ENCODE measurements around the gene UROS. TPM values are rescaled to one million over a fixed set of nuclear protein-coding genes. Genes with fewer than 3 reads are reported as not detected.

UROS gene
- total and polyA plus RNA-seq, 2 of the 4 experiments (the other 2 are of a cell fraction): 48.7 to 56.5 TPM

- Histone ChIP-seq H3K79me1 (ENCODE audit: low read depth in 1 of 2, low read length in 2 of 2) (no peaks in the 10 kb centered on the region; a peak in 1 of 4 replicates), H4K91ac (ENCODE audit: insufficient read depth, low read depth, low read length) (no peak overlapping the region), H3K18ac (ENCODE audit: low read depth, low read length) (no peak overlapping the region), H2BK120ac (ENCODE audit: low read depth, low read length) (no peak overlapping the region), H3K9ac (ENCODE audit: low read depth, low read length) (no peak overlapping the region), H2BK15ac (ENCODE audit: low read depth, low read length) (no peak overlapping the region), H4K20me1 (ENCODE audit: insufficient read depth, low read length) (no peaks in the 10 kb centered on the region), H3K56ac (ENCODE audit: extremely low read depth, insufficient read depth, low read length) (no peak overlapping the region), H3K27ac (ENCODE audit: insufficient read depth, low read length) (no peak overlapping the region), H3K14ac (replicated peaks; ENCODE audit: low read depth, low read length) (no peak overlapping the region), H2AK9ac (replicated peaks; ENCODE audit: low read depth, low read length, poor library complexity) (no peak overlapping the region), H3K27me3 (ENCODE audit: control insufficient read depth, insufficient read depth, low read length) (no peaks in the 10 kb centered on the region), H3K4ac (ENCODE audit: low read depth, low read length) (no peak overlapping the region), H4K5ac (ENCODE audit: low read depth, low read length) (no peak overlapping the region), H3K4me3 (ENCODE audit: insufficient read depth, low read depth, low read length) (no peak overlapping the region), H3K4me2 (ENCODE audit: low read depth, low read length) (no peak overlapping the region), H3K4me1 (ENCODE audit: control insufficient read depth, insufficient read depth, low read length) (no peaks in the 10 kb centered on the region), H3K9me3 (ENCODE audit: control insufficient read depth, insufficient read depth, low read length) (no peaks in the 10 kb centered on the region), H3K36me3 (ENCODE audit: control insufficient read depth, insufficient read depth, low read length) (peaks cover 35% of the 10 kb centered on the region), H3K9me1 (ENCODE audit: insufficient read depth, low read length) (peaks cover 3% of the 10 kb centered on the region; the same call in 1 of the 2 replicates), H2BK20ac (ENCODE audit: low read depth, low read length) (no peak overlapping the region), H4K8ac (ENCODE audit: low read depth in 2 of 2, low read length in 2 of 2) (no peak overlapping the region), H3K23ac (ENCODE audit: low read depth, low read length) (no peak overlapping the region), H2AFZ (replicated peaks; ENCODE audit: low read length, poor library complexity) (no peak overlapping the region), H2AK5ac (ENCODE audit: low read depth, low read length) (no peak overlapping the region), H2BK5ac (ENCODE audit: low read depth, low read length, poor library complexity, severe bottlenecking) (no peak overlapping the region)
- ChIA-PET CTCF (no interaction called here), POLR2A (ENCODE audit: unreplicated experiment) (no interaction called here)
- dilution Hi-C loops (cut with HindIII; ENCODE audit: low sequenced_read_pairs, unreplicated experiment) (no loop called here), in situ Hi-C loops (cut with MboI; ENCODE audit: low sequenced_read_pairs) (no loop called here), intact Hi-C loops (cut with micrococcal nuclease) (no loop called here)
- TF ChIP-seq CHD1 (IDR thresholded peaks at IDR 0.05; ENCODE audit: low read depth, low read length) (no peak), POLR2A (IDR thresholded peaks at IDR 0.05; ENCODE audit: low read depth, low read length) (no peak), MAZ (IDR thresholded peaks at IDR 0.05; ENCODE audit: borderline replicate concordance, low read depth, low read length) (no peak), USF2 (IDR thresholded peaks at IDR 0.05; ENCODE audit: low read depth, low read length) (no peak), SMC3 (IDR thresholded peaks at IDR 0.05; ENCODE audit: low read depth, low read length) (no peak), CTCF (conservative IDR thresholded peaks at IDR 0.05; ENCODE audit: low read depth, low read length) (no peak), RCOR1 (IDR thresholded peaks at IDR 0.05; ENCODE audit: insufficient replicate concordance, low read length) (no peak), NFE2L2 (IDR thresholded peaks at IDR 0.05; ENCODE audit: low read depth, low read length) (no peak), RFX5 (IDR thresholded peaks at IDR 0.05; ENCODE audit: low read depth, low read length) (no peak), MXI1 (IDR thresholded peaks at IDR 0.05; ENCODE audit: borderline replicate concordance, low read depth, low read length) (no peak), RAD21 (IDR thresholded peaks at IDR 0.05; ENCODE audit: low read length) (no peak), BHLHE40 (IDR thresholded peaks at IDR 0.05; ENCODE audit: low read depth, low read length) (no peak), MAFK (IDR thresholded peaks at IDR 0.05; ENCODE audit: low read depth, low read length) (no peak), FOS (IDR thresholded peaks at IDR 0.05; ENCODE audit: low read depth, low read length) (no peak), CEBPB (IDR thresholded peaks at IDR 0.05; ENCODE audit: low read depth, low read length) (no peak)
- TF ChIP-seq, protein P1, sequence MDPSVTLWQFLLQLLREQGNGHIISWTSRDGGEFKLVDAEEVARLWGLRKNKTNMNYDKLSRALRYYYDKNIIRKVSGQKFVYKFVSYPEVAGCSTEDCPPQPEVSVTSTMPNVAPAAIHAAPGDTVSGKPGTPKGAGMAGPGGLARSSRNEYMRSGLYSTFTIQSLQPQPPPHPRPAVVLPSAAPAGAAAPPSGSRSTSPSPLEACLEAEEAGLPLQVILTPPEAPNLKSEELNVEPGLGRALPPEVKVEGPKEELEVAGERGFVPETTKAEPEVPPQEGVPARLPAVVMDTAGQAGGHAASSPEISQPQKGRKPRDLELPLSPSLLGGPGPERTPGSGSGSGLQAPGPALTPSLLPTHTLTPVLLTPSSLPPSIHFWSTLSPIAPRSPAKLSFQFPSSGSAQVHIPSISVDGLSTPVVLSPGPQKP (IDR thresholded peaks at IDR 0.05; ENCODE audit: borderline replicate concordance, low read depth, low read length): no peak
- 100% methylated on average over 4 of the region's 7 CpGs; no CpG with 5 or more reads in 1 of the 2 experiments for WGBS, 2 experiments (ENCODE audit: extremely low coverage in 2 of 2, insufficient read length in 1 of 2)
- no TSS peak for BruUV-seq (replicated peaks)
- no peak for DNase-seq
- no peak for ATAC-seq (ENCODE audit: low read depth)
These were observed 29.4 kb upstream of the UROS start for GRCh38 chr10:125852487-125852886.

Measured in IMR-90 (cell line).